GM21786 (cell line): ENCODE data around the gene MAGEF1.
"Not testable (repeated sequence)": the region's sequence is repeated elsewhere in the genome, so short reads cannot be mapped to it uniquely, and the experiment has no call there.

Source experiments
- ATAC-seq: cut with Tn5 transposase; IDR thresholded peaks from one replicate; pipeline ENCODE4 v1.9.1; 2021; ENCODE audit not compliant: unreplicated experiment

MAGEF1 gene

GRCh38 chr3:184742676-184743135 lies 30.8 kb upstream of the MAGEF1 start:
- no peak for ATAC-seq

- ATAC-seq: no peak
Observed at GRCh38 chr3:184741798-184742675, 30.2 kb upstream of the MAGEF1 start.

DNA sequence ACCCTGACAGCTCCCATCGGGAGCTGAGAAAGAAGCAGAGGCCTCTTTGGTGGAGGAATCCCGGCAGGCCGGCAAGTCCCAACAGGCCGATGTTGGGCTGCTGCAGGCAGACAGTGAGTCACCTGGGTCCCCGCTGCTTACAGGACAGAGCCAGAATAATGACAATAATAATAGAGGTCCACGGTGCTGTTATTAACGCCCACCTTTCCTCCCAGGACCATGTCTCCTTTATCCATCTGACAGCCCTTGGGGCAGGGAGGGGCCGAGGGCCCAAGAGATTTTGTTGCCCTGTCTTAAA lies 29.3 kb upstream of the MAGEF1 start:
- ATAC-seq: no peak

DNA sequence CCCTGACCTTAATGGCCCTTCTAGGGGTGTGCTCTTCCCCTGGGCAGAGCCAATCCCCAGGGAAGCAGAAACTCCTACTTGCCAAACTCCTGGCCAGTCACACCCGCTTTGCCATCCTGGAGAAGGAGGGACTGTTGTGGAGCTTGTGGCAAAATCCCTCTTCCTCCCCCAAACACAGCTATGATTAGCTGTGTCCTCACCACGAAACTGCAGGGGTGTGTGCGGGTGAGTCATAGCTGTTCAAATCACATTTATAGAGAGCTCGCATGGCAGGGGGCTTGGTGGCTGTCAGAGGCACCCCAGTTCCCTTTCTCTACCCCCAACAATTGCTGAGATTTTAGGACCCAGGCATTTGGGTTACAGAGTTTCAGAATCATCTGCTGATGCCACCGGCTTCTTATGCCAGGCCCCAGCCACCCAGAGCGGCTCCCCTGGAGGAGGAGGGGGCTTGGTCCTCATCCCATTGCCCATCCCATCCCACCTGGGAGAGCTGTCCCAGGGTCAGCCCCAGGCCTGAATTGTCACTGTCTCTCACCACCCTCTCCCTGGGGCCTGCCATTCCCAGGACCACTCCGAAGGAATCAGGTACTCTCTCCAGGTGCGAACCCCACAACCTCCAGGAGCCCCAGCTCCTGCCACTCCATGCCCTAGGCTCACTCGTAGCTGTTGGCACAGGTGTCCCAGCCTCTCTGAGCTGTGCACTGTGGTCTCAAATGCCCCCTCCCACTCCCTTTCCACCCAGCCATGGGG lies 28.8 kb upstream of the MAGEF1 start:
- no peak for ATAC-seq

- ATAC-seq: no peak
Observed at GRCh38 chr3:184739594-184740505, 28.0 kb upstream of the MAGEF1 start.

- ATAC-seq: no peak
Observed at GRCh38 chr3:184738982-184739381, 27.1 kb upstream of the MAGEF1 start.

DNA sequence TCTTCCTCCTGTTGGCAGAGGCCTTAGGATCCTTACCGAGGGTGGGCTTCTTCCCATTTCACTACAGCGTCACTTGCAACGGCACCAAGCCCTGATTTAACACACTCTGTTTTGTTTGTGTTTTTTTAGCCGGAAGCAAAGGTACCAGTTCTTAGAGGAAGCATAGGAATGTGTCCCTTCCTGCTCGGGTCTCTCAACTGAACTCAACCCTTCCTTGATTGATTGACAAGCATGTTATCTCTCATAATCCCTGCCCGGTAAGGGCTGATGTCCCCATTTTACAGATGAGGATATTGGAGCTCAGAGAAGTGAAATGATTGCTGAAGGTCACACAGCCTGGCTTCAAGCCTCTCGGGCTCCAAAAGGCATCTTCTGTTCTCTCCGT lies 26.6 kb upstream of the MAGEF1 start:
- no peak for ATAC-seq

- ATAC-seq: no peak
Observed at GRCh38 chr3:184737641-184738505, 26.0 kb upstream of the MAGEF1 start.

GRCh38 chr3:184737063-184737462 lies 25.2 kb upstream of the MAGEF1 start:
- ATAC-seq: no peak

DNA sequence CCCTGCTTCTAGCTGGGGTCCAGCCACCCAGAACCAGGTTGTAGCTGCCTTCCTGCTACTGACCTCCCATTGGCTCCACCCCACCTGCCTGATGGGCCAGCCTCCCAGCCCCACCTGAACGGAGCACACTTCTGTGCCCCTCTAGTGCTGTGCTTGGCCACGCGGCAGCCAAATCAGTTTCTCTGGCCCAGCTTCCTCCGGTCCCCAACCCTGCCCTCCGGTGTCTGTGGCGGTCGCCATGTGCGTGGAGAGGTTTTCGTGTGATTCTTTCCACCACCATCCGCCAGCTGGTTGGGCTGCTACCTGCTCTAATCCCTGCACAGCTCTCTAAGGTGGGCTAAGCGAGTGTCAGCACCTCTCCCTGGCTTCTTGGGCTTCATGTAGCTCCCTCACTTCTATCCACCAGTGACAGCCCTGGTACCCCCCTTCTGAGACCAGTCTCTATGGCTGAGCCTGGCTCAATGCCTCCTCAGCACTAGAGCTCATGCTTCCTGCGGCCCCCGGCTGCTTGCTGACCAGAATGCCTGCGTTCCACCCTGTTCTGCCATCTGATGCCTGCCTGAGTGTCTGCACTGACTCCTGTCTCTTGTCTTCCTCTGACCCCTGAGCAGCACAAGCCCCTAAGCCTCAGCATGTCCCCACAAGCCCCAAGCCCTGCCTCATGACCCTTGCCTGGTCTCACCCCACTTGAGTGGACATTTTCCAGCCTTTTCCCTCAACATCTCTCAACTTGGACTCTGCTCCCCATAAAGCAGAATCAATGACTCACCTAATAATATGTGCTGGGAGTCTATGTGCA lies 23.2 kb upstream of the MAGEF1 start:
- ATAC-seq: no peak

DNA sequence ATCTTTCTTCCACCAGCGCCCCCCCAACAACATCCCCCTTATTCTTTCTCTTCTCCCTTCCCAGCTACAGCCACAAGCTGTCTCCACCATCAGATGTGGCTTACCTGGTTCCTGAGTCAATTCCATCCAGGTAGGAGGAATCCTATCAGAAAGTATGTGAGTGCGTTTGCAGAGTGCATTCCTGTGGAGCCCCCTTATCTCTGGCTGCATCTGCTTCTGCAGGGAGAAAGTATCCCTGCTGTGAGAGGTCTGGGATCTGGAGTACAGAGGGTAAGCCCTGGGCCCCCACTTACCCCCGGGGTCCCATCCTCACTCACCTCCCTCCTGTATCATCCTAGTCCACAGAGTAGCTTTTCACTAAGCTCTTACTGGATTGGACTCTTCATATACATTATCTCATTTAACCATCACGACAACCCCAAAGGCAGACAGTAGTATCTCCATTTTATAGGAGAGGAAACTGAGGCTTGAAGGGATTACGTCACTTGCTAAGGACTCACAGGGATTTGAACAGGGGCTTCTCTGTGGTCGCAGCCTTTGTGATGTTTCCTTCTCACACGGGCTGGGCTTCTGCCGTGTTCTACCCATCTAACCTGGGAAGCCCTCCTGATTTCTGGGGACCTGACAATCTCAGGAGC lies 22.2 kb upstream of the MAGEF1 start:
- ATAC-seq: no peak

DNA sequence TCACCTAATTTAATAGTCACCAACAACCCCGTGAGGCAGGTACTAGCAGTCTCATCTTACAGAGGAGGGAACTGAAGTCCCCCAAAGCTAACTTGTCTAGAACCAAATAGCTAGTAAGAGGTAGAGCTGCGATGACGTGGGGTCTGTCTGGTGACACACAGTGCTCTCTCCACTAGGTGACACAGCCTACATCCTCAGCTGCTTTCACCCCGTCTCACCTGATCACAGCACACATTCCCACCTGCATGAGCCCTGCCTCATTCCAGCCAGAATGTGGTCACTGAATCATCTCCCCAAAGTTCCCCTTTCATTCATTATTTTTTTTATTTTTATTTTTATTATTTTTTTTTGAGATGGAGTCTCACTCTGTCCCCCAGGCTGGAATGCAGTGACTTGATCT lies 21.3 kb upstream of the MAGEF1 start:
- no peak for ATAC-seq

DNA sequence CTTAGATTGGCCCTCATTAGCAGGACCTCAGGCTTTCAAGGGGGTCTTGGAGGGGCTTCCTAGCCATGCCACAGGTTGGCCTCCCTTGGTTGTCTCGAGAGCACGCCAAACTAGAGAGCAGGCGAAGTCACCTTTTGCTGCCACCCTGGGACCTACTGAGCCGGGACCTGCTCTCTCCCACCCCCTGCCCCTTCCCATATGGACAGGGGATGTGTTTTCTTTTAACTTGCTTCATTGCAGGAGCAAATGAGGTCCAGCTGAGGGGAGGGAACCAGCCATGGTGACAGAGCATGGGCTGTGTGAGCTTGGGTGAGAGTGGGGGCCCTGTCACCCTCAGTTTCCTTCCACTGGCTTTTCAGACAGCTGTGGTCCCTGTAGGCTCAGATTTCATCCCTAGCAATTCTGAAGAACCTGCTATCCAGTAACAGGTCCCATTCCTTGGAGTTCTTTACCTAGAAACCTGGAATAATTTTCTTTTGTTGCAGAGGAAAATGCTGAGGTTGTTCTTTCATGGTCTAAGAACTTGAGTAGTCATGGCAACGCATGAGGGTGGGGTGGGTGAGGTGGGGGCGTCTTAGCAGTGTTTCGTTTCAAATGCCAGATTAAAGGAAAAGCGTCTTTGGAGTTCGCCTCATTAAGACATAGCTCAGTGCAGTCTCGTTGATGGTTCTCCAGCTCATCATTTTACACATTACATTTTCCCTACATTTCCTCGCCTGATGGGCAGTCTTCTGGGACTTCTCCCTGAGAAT lies 20.1 kb upstream of the MAGEF1 start:
- ATAC-seq: no peak

GRCh38 chr3:184730924-184731323 lies 19.1 kb upstream of the MAGEF1 start:
- ATAC-seq: no peak

- not testable (repeated sequence) for ATAC-seq
Observed at GRCh38 chr3:184729154-184729553, 17.3 kb upstream of the MAGEF1 start.

DNA sequence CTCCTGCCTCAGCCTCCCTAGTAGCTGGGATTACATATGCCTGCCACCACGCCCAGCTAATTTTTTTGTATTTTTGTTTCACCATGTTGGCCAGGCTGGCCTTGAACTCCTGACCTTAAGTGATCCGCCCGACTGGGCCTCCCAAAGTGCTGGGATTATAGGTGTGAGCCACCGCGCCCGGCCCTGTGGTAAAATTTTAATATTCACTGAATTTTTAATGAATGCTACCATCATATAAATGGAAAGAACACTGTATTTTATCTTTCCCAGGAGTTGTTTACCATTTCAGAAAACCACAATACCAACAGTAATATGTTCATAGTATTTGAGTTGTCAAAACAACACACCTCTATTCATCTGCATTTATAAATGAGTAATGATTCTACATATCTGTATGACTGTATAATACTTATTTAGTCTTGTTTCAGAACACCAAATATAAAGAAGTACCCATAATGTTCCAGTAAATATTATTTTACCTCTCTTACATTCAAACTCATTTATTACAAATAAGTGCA lies 16.2 kb upstream of the MAGEF1 start:
- ATAC-seq: no peak

DNA sequence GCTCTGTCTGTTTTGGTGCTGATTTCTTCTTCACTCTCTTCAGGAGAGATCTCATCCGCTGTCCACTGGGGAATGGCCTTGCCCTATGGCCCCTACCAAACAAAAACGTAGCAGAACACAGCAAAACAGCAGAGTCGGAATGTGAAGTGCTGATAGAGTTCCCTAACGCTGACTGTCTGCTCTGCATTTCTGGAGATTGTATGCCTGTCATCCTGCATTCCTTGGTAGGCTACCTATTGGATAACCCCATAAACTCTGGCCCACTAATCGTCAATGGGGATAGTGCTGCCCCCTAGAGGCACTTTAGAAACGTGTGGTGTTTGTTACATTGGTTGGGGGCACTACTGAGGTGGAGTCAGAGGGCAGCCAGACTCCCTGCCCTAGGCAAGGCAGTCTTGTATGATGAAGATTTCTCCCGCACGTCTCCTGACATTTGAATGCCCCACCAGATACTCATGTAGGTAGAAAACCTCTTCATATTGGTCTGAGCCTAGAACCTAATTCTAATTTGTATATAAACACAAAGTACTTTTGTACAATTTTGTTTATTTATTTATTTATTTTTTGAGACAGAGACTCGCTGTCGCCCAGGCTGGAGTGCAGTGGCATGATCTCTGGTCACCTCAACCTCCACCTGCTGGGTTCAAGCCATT lies 15.6 kb upstream of the MAGEF1 start:
- no peak for ATAC-seq

DNA sequence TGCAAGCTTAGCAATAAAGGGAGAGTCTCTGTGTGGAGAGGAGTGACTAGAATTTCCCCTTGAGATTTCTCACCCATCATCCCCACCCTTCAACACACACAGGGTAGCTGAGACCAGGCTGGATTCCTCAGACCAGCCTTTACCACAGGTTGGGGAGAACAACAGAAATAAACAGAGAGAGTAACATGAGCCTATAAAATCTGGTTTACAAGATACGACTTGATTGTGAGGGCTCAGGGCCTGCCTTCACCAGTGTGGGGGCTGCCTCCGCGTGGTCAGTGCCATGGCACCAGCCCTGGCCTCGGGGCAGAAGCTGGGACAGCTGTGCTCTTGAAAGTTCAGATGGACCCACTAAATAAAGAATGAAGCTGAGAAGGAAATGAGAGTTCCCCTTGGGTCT lies 14.6 kb upstream of the MAGEF1 start:
- no peak for ATAC-seq
